ENCODE measurements around the gene DNTTIP2. TPM values are rescaled to one million over a fixed set of nuclear protein-coding genes. Genes with fewer than 3 reads are reported as not detected.
A peak's percentile ranks its signal among the peaks of the same experiment; 100 is the strongest.
"Not testable (repeated sequence)": the region's sequence is repeated elsewhere in the genome, so short reads cannot be mapped to it uniquely, and the experiment has no call there.

The DNTTIP2 gene
- total and polyA plus RNA-seq, 2 donors from 2014 or later, result 47.3 to 48.4 TPM

DNA sequence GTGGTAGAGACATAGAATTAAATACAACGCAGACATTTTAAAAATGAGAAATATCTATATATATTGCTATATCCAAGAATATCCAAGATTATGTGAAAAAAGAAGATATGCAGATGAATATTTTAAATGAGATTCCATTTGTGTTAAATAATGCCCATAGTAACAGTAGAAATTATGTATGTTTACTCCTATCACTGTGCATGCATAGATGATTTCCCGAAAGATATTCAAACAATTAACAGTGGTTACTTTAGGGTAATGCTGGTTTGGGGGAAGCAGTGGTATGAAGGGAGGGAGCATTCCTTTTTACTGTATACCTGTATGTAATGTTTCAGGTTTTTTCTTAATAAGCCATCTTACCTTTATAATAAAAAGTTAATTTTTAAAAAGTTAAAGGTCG lies 25.1 kb downstream of the DNTTIP2 start:
- FAIRE-seq, result no peak
- no peak overlapping the region for H3K27ac ChIP-seq (ENCODE audit: low read depth in 2 of 2, low read length in 2 of 2)
- intact Hi-C loops (cut with DNase I), result no loop called here
- TF ChIP-seq, protein P1, sequence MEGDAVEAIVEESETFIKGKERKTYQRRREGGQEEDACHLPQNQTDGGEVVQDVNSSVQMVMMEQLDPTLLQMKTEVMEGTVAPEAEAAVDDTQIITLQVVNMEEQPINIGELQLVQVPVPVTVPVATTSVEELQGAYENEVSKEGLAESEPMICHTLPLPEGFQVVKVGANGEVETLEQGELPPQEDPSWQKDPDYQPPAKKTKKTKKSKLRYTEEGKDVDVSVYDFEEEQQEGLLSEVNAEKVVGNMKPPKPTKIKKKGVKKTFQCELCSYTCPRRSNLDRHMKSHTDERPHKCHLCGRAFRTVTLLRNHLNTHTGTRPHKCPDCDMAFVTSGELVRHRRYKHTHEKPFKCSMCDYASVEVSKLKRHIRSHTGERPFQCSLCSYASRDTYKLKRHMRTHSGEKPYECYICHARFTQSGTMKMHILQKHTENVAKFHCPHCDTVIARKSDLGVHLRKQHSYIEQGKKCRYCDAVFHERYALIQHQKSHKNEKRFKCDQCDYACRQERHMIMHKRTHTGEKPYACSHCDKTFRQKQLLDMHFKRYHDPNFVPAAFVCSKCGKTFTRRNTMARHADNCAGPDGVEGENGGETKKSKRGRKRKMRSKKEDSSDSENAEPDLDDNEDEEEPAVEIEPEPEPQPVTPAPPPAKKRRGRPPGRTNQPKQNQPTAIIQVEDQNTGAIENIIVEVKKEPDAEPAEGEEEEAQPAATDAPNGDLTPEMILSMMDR (IDR thresholded peaks at IDR 0.05; ENCODE audit: borderline replicate concordance, extremely low read depth, insufficient read depth), result no peak
- no peaks in the 10 kb centered on the region for H3K9me3 ChIP-seq (ENCODE audit: control insufficient read depth in 2 of 3, insufficient read depth in 1 of 3, low read length in 3 of 3)
- H3K4me3 ChIP-seq (ENCODE audit: low read length in 3 of 3), result no peak overlapping the region
- DNase-seq, result no peak
- no peaks in the 10 kb centered on the region for H3K4me1 ChIP-seq (ENCODE audit: control insufficient read depth in 2 of 3, insufficient read depth in 2 of 3, low read depth in 1 of 3, low read length in 3 of 3)
- H3K36me3 ChIP-seq (ENCODE audit: control insufficient read depth in 2 of 3, insufficient read depth in 3 of 3, low read length in 3 of 3), result no peaks in the 10 kb centered on the region
- no peak overlapping the region for H3K9ac ChIP-seq (ENCODE audit: low read length in 3 of 3)
- no peaks in the 10 kb centered on the region for H3K27me3 ChIP-seq (ENCODE audit: control insufficient read depth, insufficient read depth, low read length)

DNA sequence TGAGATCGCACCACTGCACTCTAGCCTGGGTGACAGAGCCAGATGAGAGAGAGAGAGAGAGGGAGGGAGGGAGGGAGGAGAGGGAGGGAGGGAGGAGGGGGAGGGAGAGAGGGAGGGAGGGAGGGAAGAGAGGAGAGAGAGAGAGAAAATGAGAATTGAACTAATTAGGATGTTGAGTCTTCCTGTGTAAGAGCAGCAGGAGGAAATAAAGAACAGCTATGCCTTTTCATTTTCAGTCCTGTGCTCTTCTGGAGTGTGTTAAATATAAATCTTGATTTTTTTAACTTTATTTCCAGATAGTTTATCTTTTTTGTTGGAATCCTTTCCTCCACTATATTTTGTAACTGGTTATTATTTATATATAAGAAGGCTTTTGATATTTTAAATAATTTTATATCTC lies 27.1 kb downstream of the DNTTIP2 start:
- intact Hi-C loops (cut with DNase I), result no loop called here
- no peak overlapping the region for H3K4me3 ChIP-seq (ENCODE audit: low read length in 3 of 3)
- TF ChIP-seq, protein P1 (IDR thresholded peaks at IDR 0.05; ENCODE audit: borderline replicate concordance, extremely low read depth, insufficient read depth), result no peak
- DNase-seq (no peak), FAIRE-seq (peak; percentile 62)
- no peak overlapping the region for H3K9ac ChIP-seq (ENCODE audit: low read length in 3 of 3)
- H3K9me3 ChIP-seq (ENCODE audit: control insufficient read depth in 2 of 3, insufficient read depth in 1 of 3, low read length in 3 of 3), result no peaks in the 10 kb centered on the region
- no peak overlapping the region for H3K27ac ChIP-seq (ENCODE audit: low read depth in 2 of 2, low read length in 2 of 2)
- H3K36me3 ChIP-seq (ENCODE audit: control insufficient read depth in 2 of 3, insufficient read depth in 3 of 3, low read length in 3 of 3), result no peaks in the 10 kb centered on the region
- no peaks in the 10 kb centered on the region for H3K27me3 ChIP-seq (ENCODE audit: control insufficient read depth, insufficient read depth, low read length)
- peaks cover 0 to 7% (median 0%) of the 10 kb centered on the region in 3 donors for H3K4me1 ChIP-seq (ENCODE audit: control insufficient read depth in 2 of 3, insufficient read depth in 2 of 3, low read depth in 1 of 3, low read length in 3 of 3)

DNA sequence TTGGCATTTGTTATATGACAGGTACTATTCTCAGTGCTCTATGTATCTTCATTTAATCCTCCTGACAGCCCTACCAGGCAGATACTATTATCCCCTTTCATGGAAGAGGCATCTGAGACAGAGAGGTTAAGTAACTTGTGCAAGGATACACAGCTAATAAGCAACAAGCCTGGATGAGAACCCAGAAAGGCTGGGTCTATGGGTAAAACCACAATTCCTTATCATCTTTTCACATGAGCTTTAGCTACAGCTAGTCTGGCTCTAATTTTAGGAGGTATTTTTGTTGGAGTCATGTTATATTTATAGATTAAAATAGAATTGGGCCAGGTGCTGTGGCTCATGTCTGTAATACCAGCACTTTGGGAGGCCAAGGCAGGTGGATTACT lies 27.7 kb downstream of the DNTTIP2 start:
- FAIRE-seq, result no peak
- Histone ChIP-seq H3K9ac (ENCODE audit: low read length in 3 of 3) (no peak overlapping the region), H3K9me3 (ENCODE audit: control insufficient read depth in 2 of 3, insufficient read depth in 1 of 3, low read length in 3 of 3) (no peaks in the 10 kb centered on the region), H3K36me3 (ENCODE audit: control insufficient read depth in 2 of 3, insufficient read depth in 3 of 3, low read length in 3 of 3) (no peaks in the 10 kb centered on the region), H3K4me1 (ENCODE audit: control insufficient read depth in 2 of 3, insufficient read depth in 2 of 3, low read depth in 1 of 3, low read length in 3 of 3) (peaks cover 0 to 7% (median 0%) of the 10 kb centered on the region in 3 donors), H3K27ac (ENCODE audit: low read depth in 2 of 2, low read length in 2 of 2) (no peak overlapping the region), H3K4me3 (ENCODE audit: low read length in 3 of 3) (no peak overlapping the region), H3K27me3 (ENCODE audit: control insufficient read depth, insufficient read depth, low read length) (no peaks in the 10 kb centered on the region)
- TF ChIP-seq, protein P1 (IDR thresholded peaks at IDR 0.05; ENCODE audit: borderline replicate concordance, extremely low read depth, insufficient read depth), result no peak
- intact Hi-C loops (cut with DNase I), result no loop called here
- no peak for DNase-seq

DNA sequence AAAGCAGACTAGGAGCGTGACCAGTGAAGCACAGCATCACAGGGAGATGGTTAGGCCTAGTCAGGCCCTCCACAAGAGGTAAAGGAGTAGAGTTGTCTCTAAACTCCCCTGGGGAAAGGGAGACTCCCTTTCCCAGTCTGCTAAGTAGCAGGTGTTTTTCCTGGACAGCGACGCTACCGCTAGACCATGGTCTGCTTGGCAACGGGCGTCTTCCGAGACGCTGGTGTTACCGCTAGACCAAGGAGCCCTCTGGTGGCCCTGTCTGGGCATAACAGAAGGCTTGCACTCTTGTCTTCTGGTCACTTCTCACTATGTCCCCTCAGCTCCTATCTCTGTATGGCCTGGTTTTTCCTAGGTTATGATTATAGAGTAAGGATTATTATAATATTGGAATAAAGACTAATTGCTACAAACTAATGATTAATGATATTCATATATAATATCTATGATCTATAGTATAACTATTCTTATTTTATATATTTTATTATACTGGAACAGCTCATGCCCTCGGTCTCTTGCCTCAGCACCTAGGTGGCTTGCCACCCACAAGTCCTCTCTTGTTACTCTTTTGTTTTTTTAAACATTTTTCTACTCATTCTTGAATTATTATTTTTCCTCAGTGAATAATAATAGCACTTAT lies 28.2 kb downstream of the DNTTIP2 start:
- FAIRE-seq; H3K27me3 ChIP-seq (ENCODE audit: control insufficient read depth, insufficient read depth, low read length); H3K27ac ChIP-seq (ENCODE audit: low read depth in 2 of 2, low read length in 2 of 2); H3K9ac ChIP-seq (ENCODE audit: low read length in 3 of 3); H3K4me1 ChIP-seq (ENCODE audit: control insufficient read depth in 2 of 3, insufficient read depth in 2 of 3, low read depth in 1 of 3, low read length in 3 of 3); intact Hi-C loops (cut with DNase I); H3K36me3 ChIP-seq (ENCODE audit: control insufficient read depth in 2 of 3, insufficient read depth in 3 of 3, low read length in 3 of 3); H3K9me3 ChIP-seq (ENCODE audit: control insufficient read depth in 2 of 3, insufficient read depth in 1 of 3, low read length in 3 of 3): not testable (repeated sequence)
- H3K4me3 ChIP-seq (ENCODE audit: low read length in 3 of 3), result peak overlapping the region in 1 of 3 donors; percentile 29
- TF ChIP-seq, protein P1 (IDR thresholded peaks at IDR 0.05; ENCODE audit: borderline replicate concordance, extremely low read depth, insufficient read depth), result peak; percentile 23
- DNase-seq, result peak; percentile 23 to 75 (median 42)

Data from kidney (tissue), 14 donors.